ENCODE data around the gene RBM3.
A peak's percentile ranks its signal among the peaks of the same experiment; 100 is the strongest.

RBM3 gene

GRCh38 chrX:48560681-48561080 lies 13.6 kb upstream of the RBM3 start:
- no peak overlapping the region for H3K14ac ChIP-seq (ENCODE audit: low read length)
- H3K9me3 ChIP-seq (replicated peaks in 1 of 2; ENCODE audit: control insufficient read depth in 2 of 2, insufficient read depth in 1 of 2, low read depth in 1 of 2, low read length in 2 of 2): no peaks in the 10 kb centered on the region
- no peak overlapping the region for H3K23ac ChIP-seq (ENCODE audit: low read depth, low read length, poor library complexity)
- no peaks in the 10 kb centered on the region for H3K4me1 ChIP-seq (ENCODE audit: control insufficient read depth in 2 of 2, insufficient read depth in 1 of 2, low read depth in 1 of 2, low read length in 2 of 2)
- no peak overlapping the region for H4K8ac ChIP-seq (ENCODE audit: low read depth, low read length)
- no peak overlapping the region for H3K18ac ChIP-seq (ENCODE audit: low read length)
- H2BK120ac ChIP-seq (ENCODE audit: low read depth, low read length): no peak overlapping the region
- WGBS, 2 donors (ENCODE audit: extremely low coverage in 2 of 2, insufficient read length in 2 of 2, insufficient replicate concordance in 1 of 2): no CpG with 5 or more reads among the region's 12 CpGs
- H3K9ac ChIP-seq (ENCODE audit: low read depth, low read length, poor library complexity): no peak overlapping the region
- H3K79me1 ChIP-seq (ENCODE audit: low read depth, low read length): no peaks in the 10 kb centered on the region
- no peaks in the 10 kb centered on the region for H3K27me3 ChIP-seq (ENCODE audit: control insufficient read depth in 3 of 3, insufficient read depth in 3 of 3, low read depth in 1 of 3, low read length in 3 of 3)
- H2BK12ac ChIP-seq (ENCODE audit: low read length): no peak overlapping the region
- no peak overlapping the region for H3K27ac ChIP-seq (replicated peaks; ENCODE audit: low read length)
- no peak overlapping the region for H2BK5ac ChIP-seq (ENCODE audit: low read length)
- no peak overlapping the region for H2AK5ac ChIP-seq (ENCODE audit: low read depth, low read length)
- H3K4ac ChIP-seq (ENCODE audit: low read length): no peak overlapping the region
- no peak overlapping the region for H3K4me3 ChIP-seq (ENCODE audit: low read length in 2 of 2)
- peaks cover 16 to 29% of the 10 kb centered on the region in 2 donors for H3K36me3 ChIP-seq (replicated peaks in 1 of 2; ENCODE audit: control insufficient read depth in 2 of 2, insufficient read depth in 2 of 2, low read length in 2 of 2)
- no peak overlapping the region for H4K91ac ChIP-seq (ENCODE audit: low read depth, low read length, poor library complexity)
- H2BK15ac ChIP-seq (ENCODE audit: low read length): no peak overlapping the region
- no peak overlapping the region for H2AFZ ChIP-seq (ENCODE audit: low read length)
- no peak overlapping the region for H3K4me2 ChIP-seq (ENCODE audit: insufficient read depth, low read length, poor library complexity, severe bottlenecking)
- DNase-seq (ENCODE audit: low spot score): no peak

GRCh38 chrX:48569958-48570357 lies 4.3 kb upstream of the RBM3 start:
- Histone ChIP-seq H2BK120ac (ENCODE audit: low read depth, low read length) (no peak overlapping the region), H3K4me1 (ENCODE audit: control insufficient read depth in 2 of 2, insufficient read depth in 1 of 2, low read depth in 1 of 2, low read length in 2 of 2) (peaks cover 0 to 3% of the 10 kb centered on the region in 2 donors), H2AK5ac (ENCODE audit: low read depth, low read length) (no peak overlapping the region), H3K23ac (ENCODE audit: low read depth, low read length, poor library complexity) (no peak overlapping the region), H3K18ac (ENCODE audit: low read length) (no peak overlapping the region), H3K79me1 (ENCODE audit: low read depth, low read length) (no peaks in the 10 kb centered on the region), H4K8ac (ENCODE audit: low read depth, low read length) (no peak overlapping the region), H2AFZ (ENCODE audit: low read length) (no peak overlapping the region), H3K9me3 (replicated peaks in 1 of 2; ENCODE audit: control insufficient read depth in 2 of 2, insufficient read depth in 1 of 2, low read depth in 1 of 2, low read length in 2 of 2) (no peaks in the 10 kb centered on the region), H4K91ac (ENCODE audit: low read depth, low read length, poor library complexity) (no peak overlapping the region), H3K4ac (ENCODE audit: low read length) (no peak overlapping the region), H2BK15ac (ENCODE audit: low read length) (no peak overlapping the region), H3K4me2 (ENCODE audit: insufficient read depth, low read length, poor library complexity, severe bottlenecking) (no peak overlapping the region), H3K9ac (ENCODE audit: low read depth, low read length, poor library complexity) (no peak overlapping the region), H2BK5ac (ENCODE audit: low read length) (no peak overlapping the region), H3K4me3 (ENCODE audit: low read length in 2 of 2) (no peak overlapping the region), H3K27me3 (ENCODE audit: control insufficient read depth in 3 of 3, insufficient read depth in 3 of 3, low read depth in 1 of 3, low read length in 3 of 3) (no peaks in the 10 kb centered on the region), H3K36me3 (replicated peaks in 1 of 2; ENCODE audit: control insufficient read depth in 2 of 2, insufficient read depth in 2 of 2, low read length in 2 of 2) (peaks cover under 1 to 1% of the 10 kb centered on the region in 2 donors), H2BK12ac (ENCODE audit: low read length) (no peak overlapping the region), H3K14ac (ENCODE audit: low read length) (no peak overlapping the region), H3K27ac (replicated peaks; ENCODE audit: low read length) (no peak overlapping the region)
- WGBS, 2 donors (ENCODE audit: extremely low coverage in 2 of 2, insufficient read length in 2 of 2, insufficient replicate concordance in 1 of 2): no CpG with 5 or more reads among the region's 1 CpG
- DNase-seq (ENCODE audit: low spot score): no peak

DNA sequence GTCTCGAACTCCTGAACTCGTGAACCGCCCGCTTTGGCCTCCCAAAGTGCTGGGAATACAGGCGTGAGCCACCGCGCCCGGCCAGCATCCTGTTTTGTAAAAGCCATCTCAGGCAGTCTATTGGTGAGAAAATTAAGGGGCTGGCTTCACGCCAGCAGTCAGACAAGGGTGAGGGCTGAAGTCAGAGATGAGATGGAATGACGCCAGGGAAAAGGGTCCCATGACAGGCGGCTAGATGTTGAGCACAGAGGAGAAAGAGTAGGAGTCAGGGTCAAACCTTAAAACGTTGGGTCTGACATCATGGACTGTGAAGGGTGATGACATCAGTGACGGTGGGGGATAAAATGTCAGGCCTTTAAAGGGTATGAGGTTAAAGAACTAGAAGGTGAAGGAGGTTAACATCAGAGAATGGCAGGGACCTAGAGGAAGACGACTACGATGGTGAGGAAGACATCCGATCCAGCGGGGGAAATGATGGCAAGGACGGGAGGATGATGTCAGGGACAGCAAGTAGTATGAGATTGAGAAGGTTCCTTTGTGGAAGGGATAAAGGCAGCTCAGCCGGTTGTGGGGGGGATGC lies 504 bp upstream of the RBM3 start:
- H2AFZ ChIP-seq (ENCODE audit: low read length): peak overlapping the region; percentile 54
- H3K4me3 ChIP-seq (ENCODE audit: low read length in 2 of 2): peak overlapping the region; percentile 78 to 87
- no peak overlapping the region for H2BK15ac ChIP-seq (ENCODE audit: low read length)
- peak; percentile 1 for DNase-seq (ENCODE audit: low spot score)
- no peak overlapping the region for H4K91ac ChIP-seq (ENCODE audit: low read depth, low read length, poor library complexity)
- H3K9me3 ChIP-seq (replicated peaks in 1 of 2; ENCODE audit: control insufficient read depth in 2 of 2, insufficient read depth in 1 of 2, low read depth in 1 of 2, low read length in 2 of 2): no peaks in the 10 kb centered on the region
- H3K36me3 ChIP-seq (replicated peaks in 1 of 2; ENCODE audit: control insufficient read depth in 2 of 2, insufficient read depth in 2 of 2, low read length in 2 of 2): peaks cover 21 to 38% of the 10 kb centered on the region in 2 donors
- H2BK120ac ChIP-seq (ENCODE audit: low read depth, low read length): no peak overlapping the region
- no peak overlapping the region for H2BK5ac ChIP-seq (ENCODE audit: low read length)
- no peak overlapping the region for H3K18ac ChIP-seq (ENCODE audit: low read length)
- no peak overlapping the region for H3K4ac ChIP-seq (ENCODE audit: low read length)
- H2BK12ac ChIP-seq (ENCODE audit: low read length): no peak overlapping the region
- H4K8ac ChIP-seq (ENCODE audit: low read depth, low read length): no peak overlapping the region
- WGBS, 2 donors (ENCODE audit: extremely low coverage in 2 of 2, insufficient read length in 2 of 2, insufficient replicate concordance in 1 of 2): no CpG with 5 or more reads among the region's 19 CpGs
- H3K27ac ChIP-seq (replicated peaks; ENCODE audit: low read length): peak overlapping the region; percentile 35
- H3K27me3 ChIP-seq (ENCODE audit: control insufficient read depth in 3 of 3, insufficient read depth in 3 of 3, low read depth in 1 of 3, low read length in 3 of 3): no peaks in the 10 kb centered on the region
- H3K9ac ChIP-seq (ENCODE audit: low read depth, low read length, poor library complexity): peak overlapping the region; percentile 60
- no peak overlapping the region for H2AK5ac ChIP-seq (ENCODE audit: low read depth, low read length)
- no peak overlapping the region for H3K14ac ChIP-seq (ENCODE audit: low read length)
- H3K4me2 ChIP-seq (ENCODE audit: insufficient read depth, low read length, poor library complexity, severe bottlenecking): peak overlapping the region; percentile 45
- H3K4me1 ChIP-seq (ENCODE audit: control insufficient read depth in 2 of 2, insufficient read depth in 1 of 2, low read depth in 1 of 2, low read length in 2 of 2): peaks cover 8 to 9% of the 10 kb centered on the region in 2 donors
- H3K23ac ChIP-seq (ENCODE audit: low read depth, low read length, poor library complexity): no peak overlapping the region
- H3K79me1 ChIP-seq (ENCODE audit: low read depth, low read length): peaks cover 3% of the 10 kb centered on the region

GRCh38 chrX:48575642-48576041 lies 1.4 kb downstream of the RBM3 start:
- Histone ChIP-seq H3K9ac (ENCODE audit: low read depth, low read length, poor library complexity) (no peak overlapping the region), H3K18ac (ENCODE audit: low read length) (no peak overlapping the region), H4K91ac (ENCODE audit: low read depth, low read length, poor library complexity) (no peak overlapping the region), H2BK5ac (ENCODE audit: low read length) (no peak overlapping the region), H3K9me3 (replicated peaks in 1 of 2; ENCODE audit: control insufficient read depth in 2 of 2, insufficient read depth in 1 of 2, low read depth in 1 of 2, low read length in 2 of 2) (no peaks in the 10 kb centered on the region), H2AK5ac (ENCODE audit: low read depth, low read length) (no peak overlapping the region), H3K27ac (replicated peaks; ENCODE audit: low read length) (no peak overlapping the region), H3K4ac (ENCODE audit: low read length) (no peak overlapping the region), H3K14ac (ENCODE audit: low read length) (no peak overlapping the region), H4K8ac (ENCODE audit: low read depth, low read length) (no peak overlapping the region), H3K4me3 (ENCODE audit: low read length in 2 of 2) (peak overlapping the region; percentile 78 to 93), H3K79me1 (ENCODE audit: low read depth, low read length) (peaks cover 5% of the 10 kb centered on the region), H2BK120ac (ENCODE audit: low read depth, low read length) (no peak overlapping the region), H3K27me3 (ENCODE audit: control insufficient read depth in 3 of 3, insufficient read depth in 3 of 3, low read depth in 1 of 3, low read length in 3 of 3) (no peaks in the 10 kb centered on the region), H3K4me2 (ENCODE audit: insufficient read depth, low read length, poor library complexity, severe bottlenecking) (peak overlapping the region; percentile 62), H2BK15ac (ENCODE audit: low read length) (no peak overlapping the region), H3K36me3 (replicated peaks in 1 of 2; ENCODE audit: control insufficient read depth in 2 of 2, insufficient read depth in 2 of 2, low read length in 2 of 2) (peaks cover 21 to 52% of the 10 kb centered on the region in 2 donors), H2AFZ (ENCODE audit: low read length) (no peak overlapping the region), H3K4me1 (ENCODE audit: control insufficient read depth in 2 of 2, insufficient read depth in 1 of 2, low read depth in 1 of 2, low read length in 2 of 2) (peaks cover 8 to 9% of the 10 kb centered on the region in 2 donors), H2BK12ac (ENCODE audit: low read length) (no peak overlapping the region), H3K23ac (ENCODE audit: low read depth, low read length, poor library complexity) (no peak overlapping the region)
- no peak for DNase-seq (ENCODE audit: low spot score)
- WGBS, 2 donors (ENCODE audit: extremely low coverage in 2 of 2, insufficient read length in 2 of 2, insufficient replicate concordance in 1 of 2): no CpG with 5 or more reads among the region's 13 CpGs
